ENCODE results near the gene PCDHB7.

GRCh38 chr5:141186897-141187512, 14.6 kb downstream of the PCDHB7 start, which contains the start of gene PCDHB9:
- TF ChIP-seq CTCF (IDR thresholded peaks at IDR 0.05): no peak
- TF ChIP-seq POLR2AphosphoS5 (IDR thresholded peaks at IDR 0.05): no peak

All from sigmoid colon (tissue), 4 donors.